ENCODE results near the gene LAMB1.

LAMB1 gene

GRCh38 chr7:107949443-107949935, 53.5 kb downstream of the LAMB1 start:
- Histone ChIP-seq H2AFZ (ENCODE audit: low read depth, low read length) (no peak overlapping the region), H4K20me1 (ENCODE audit: insufficient read depth, low read length) (no peaks in the 10 kb centered on the region), H3K36me3 (replicated peaks; ENCODE audit: low read depth, low read length) (no peaks in the 10 kb centered on the region), H3K9ac (ENCODE audit: low read length) (no peak overlapping the region), H3K4me1 (ENCODE audit: low read length) (no peaks in the 10 kb centered on the region), H3K79me2 (ENCODE audit: low read length) (no peaks in the 10 kb centered on the region), H3K27me3 (ENCODE audit: low read depth, low read length) (no peaks in the 10 kb centered on the region), H3K27ac (ENCODE audit: low read length) (no peak overlapping the region), H3K4me2 (ENCODE audit: low read length) (no peak overlapping the region), H3K4me3 (ENCODE audit: low read length) (no peak overlapping the region), H3K9me3 (ENCODE audit: insufficient read depth, low read length) (no peaks in the 10 kb centered on the region)
- TF ChIP-seq EZH2phosphoT487 (IDR thresholded peaks at IDR 0.05; ENCODE audit: low read depth), result no peak
- TF ChIP-seq CTCF (IDR thresholded peaks at IDR 0.05; ENCODE audit: low read depth, low read length), result no peak

DNA sequence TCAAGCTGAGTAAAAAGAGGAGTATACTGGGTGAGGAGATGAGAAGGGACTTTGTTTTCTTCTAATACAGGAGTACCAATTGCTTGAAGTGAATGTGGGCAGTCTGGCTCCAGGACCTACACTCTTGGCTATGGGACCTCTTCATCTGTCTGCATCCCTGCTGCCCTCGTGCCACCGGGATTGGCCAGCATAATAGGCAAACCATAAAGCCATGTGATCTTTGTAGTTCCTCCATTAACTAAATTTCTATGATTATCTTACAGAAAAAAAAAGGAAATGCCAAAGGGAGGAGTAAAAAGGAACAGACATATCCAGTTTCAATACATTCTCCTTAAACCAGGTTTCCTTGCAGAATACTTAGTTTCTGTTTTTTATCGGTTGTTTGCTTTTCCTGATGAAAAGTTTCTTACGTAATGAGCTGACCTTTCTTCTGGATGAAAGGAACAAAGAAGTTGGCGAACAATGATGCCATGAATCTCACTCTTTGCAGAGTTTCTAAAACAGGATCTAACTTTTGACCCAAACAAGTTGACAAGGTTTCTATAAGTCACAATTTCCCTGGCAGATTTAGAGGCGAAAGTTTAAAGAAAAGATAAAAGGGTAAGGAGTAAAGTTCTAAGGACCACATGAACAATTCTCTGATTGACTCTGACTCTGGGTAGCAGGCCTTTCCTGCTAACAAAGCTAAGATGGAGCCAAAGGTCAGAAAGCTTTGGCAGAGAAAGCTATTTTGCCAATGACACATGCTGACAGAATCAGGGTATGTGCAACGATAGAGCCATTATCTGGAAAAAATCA, 54.1 kb downstream of the LAMB1 start:
- TF ChIP-seq CTCF (IDR thresholded peaks at IDR 0.05; ENCODE audit: low read depth, low read length), result no peak
- TF ChIP-seq EZH2phosphoT487 (IDR thresholded peaks at IDR 0.05; ENCODE audit: low read depth), result no peak
- Histone ChIP-seq H3K27me3 (ENCODE audit: low read depth, low read length) (no peaks in the 10 kb centered on the region), H2AFZ (ENCODE audit: low read depth, low read length) (no peak overlapping the region), H3K9me3 (ENCODE audit: insufficient read depth, low read length) (no peaks in the 10 kb centered on the region), H4K20me1 (ENCODE audit: insufficient read depth, low read length) (no peaks in the 10 kb centered on the region), H3K27ac (ENCODE audit: low read length) (no peak overlapping the region), H3K4me2 (ENCODE audit: low read length) (no peak overlapping the region), H3K4me1 (ENCODE audit: low read length) (no peaks in the 10 kb centered on the region), H3K79me2 (ENCODE audit: low read length) (no peaks in the 10 kb centered on the region), H3K9ac (ENCODE audit: low read length) (no peak overlapping the region), H3K4me3 (ENCODE audit: low read length) (no peak overlapping the region), H3K36me3 (replicated peaks; ENCODE audit: low read depth, low read length) (peaks cover 3% of the 10 kb centered on the region)

DNA sequence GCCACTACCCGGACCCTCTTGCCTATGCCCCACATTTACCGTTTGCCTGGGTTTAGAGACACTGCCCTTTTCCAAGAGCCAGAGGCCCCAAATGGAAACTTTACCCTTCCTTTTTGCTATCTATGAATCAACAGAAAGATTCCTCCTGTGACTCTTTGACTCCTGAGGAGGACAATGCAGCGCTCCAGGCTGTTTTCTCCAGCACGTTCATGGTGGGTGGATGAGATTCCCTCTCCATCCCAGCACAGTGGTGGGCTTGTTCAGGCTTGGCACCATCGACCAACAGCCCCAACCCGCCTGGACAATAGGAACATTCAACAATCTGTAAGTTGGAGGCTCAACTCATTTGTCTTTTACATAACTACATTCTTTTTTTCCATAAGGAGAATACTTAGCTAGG, 56.1 kb downstream of the LAMB1 start:
- Histone ChIP-seq H3K4me1 (ENCODE audit: low read length) (no peaks in the 10 kb centered on the region), H3K9ac (ENCODE audit: low read length) (no peak overlapping the region), H3K27ac (ENCODE audit: low read length) (no peak overlapping the region), H3K9me3 (ENCODE audit: insufficient read depth, low read length) (no peaks in the 10 kb centered on the region), H2AFZ (ENCODE audit: low read depth, low read length) (no peak overlapping the region), H4K20me1 (ENCODE audit: insufficient read depth, low read length) (no peaks in the 10 kb centered on the region), H3K27me3 (ENCODE audit: low read depth, low read length) (no peaks in the 10 kb centered on the region), H3K36me3 (replicated peaks; ENCODE audit: low read depth, low read length) (peaks cover 4% of the 10 kb centered on the region), H3K4me2 (ENCODE audit: low read length) (no peak overlapping the region), H3K4me3 (ENCODE audit: low read length) (no peak overlapping the region), H3K79me2 (ENCODE audit: low read length) (no peaks in the 10 kb centered on the region)
- TF ChIP-seq EZH2phosphoT487 (IDR thresholded peaks at IDR 0.05; ENCODE audit: low read depth) (no peak), CTCF (IDR thresholded peaks at IDR 0.05; ENCODE audit: low read depth, low read length) (no peak)

- no peak overlapping the region for H3K4me2 ChIP-seq (ENCODE audit: low read length)
- H3K36me3 ChIP-seq (replicated peaks; ENCODE audit: low read depth, low read length), result peaks cover 4% of the 10 kb centered on the region
- H2AFZ ChIP-seq (ENCODE audit: low read depth, low read length), result no peak overlapping the region
- no peaks in the 10 kb centered on the region for H3K4me1 ChIP-seq (ENCODE audit: low read length)
- no peak overlapping the region for H3K9ac ChIP-seq (ENCODE audit: low read length)
- H3K27ac ChIP-seq (ENCODE audit: low read length), result no peak overlapping the region
- no peaks in the 10 kb centered on the region for H3K79me2 ChIP-seq (ENCODE audit: low read length)
- H3K9me3 ChIP-seq (ENCODE audit: insufficient read depth, low read length), result no peaks in the 10 kb centered on the region
- H3K27me3 ChIP-seq (ENCODE audit: low read depth, low read length), result no peaks in the 10 kb centered on the region
- H3K4me3 ChIP-seq (ENCODE audit: low read length), result no peak overlapping the region
- no peaks in the 10 kb centered on the region for H4K20me1 ChIP-seq (ENCODE audit: insufficient read depth, low read length)
- no peak for TF ChIP-seq EZH2phosphoT487 (IDR thresholded peaks at IDR 0.05; ENCODE audit: low read depth)
- no peak for TF ChIP-seq CTCF (IDR thresholded peaks at IDR 0.05; ENCODE audit: low read depth, low read length)
These were observed 56.5 kb downstream of the LAMB1 start for GRCh38 chr7:107946451-107946850.

All from OCI-LY3 (cell line).